Common myeloid progenitor, CD34-positive (primary cell): Measurements from ENCODE around the gene CREB5.

ENCODE experiments used
- CTCF ChIA-PET: fragments of 350-600 bp; sonication (Branson Sonifier 250); formaldehyde crosslinking; loops from one replicate; lab custom pipeline; 2021; ENCODE audit warnings: antibody characterized with exemption; lab: Charles Lee
- POLR2A ChIA-PET: fragments of 350-600 bp; sonication (Branson Sonifier 250); formaldehyde crosslinking; loops from one replicate; lab custom pipeline; 2021; ENCODE audit warnings: antibody characterized with exemption; lab: Charles Lee
- DNase-seq, 3 donors: peaks; one replicate each; pipeline versions ENCODE4 v3.0.0 to v3.0.0-alpha.2; 2013
- H3K27ac ChIP-seq, 2 experiments: 1 replicate in 1 of 2; 2 replicates in 1 of 2; pipeline ENCODE4 v1.7.0; 2013; ENCODE audit warnings: inconsistent platforms in 2 of 2, low read length in 2 of 2, mild to moderate bottlenecking in 2 of 2, low read depth in 1 of 2, moderate library complexity in 1 of 2; ENCODE audit not compliant: severe bottlenecking in 2 of 2, insufficient read depth in 1 of 2, poor library complexity in 1 of 2
- H3K27me3 ChIP-seq, 5 experiments: replicated peaks in 2 of 5; 1 replicate in 3 of 5; 2 replicates in 2 of 5; pipeline versions ENCODE4 v1.6.1 to v1.7.0; 2013; ENCODE audit warnings: low read length in 4 of 5, mild to moderate bottlenecking in 2 of 5, moderate library complexity in 2 of 5, inconsistent platforms in 1 of 5; ENCODE audit not compliant: insufficient read depth in 5 of 5, control insufficient read depth in 4 of 5
- H3K36me3 ChIP-seq, 4 experiments: 1 replicate in 2 of 4; 2 replicates in 2 of 4; pipeline versions ENCODE4 v1.6.1 to v1.7.0; 2013; ENCODE audit warnings: low read length in 3 of 4, control low read depth in 1 of 4, mild to moderate bottlenecking in 1 of 4; ENCODE audit not compliant: control insufficient read depth in 4 of 4, insufficient read depth in 4 of 4
- H3K4me1 ChIP-seq, 4 experiments: 1 replicate in 3 of 4; 2 replicates in 1 of 4; pipeline versions ENCODE4 v1.6.1 to v1.7.1; 2013; ENCODE audit warnings: low read length in 3 of 4, mild to moderate bottlenecking in 3 of 4, control low read depth in 1 of 4, inconsistent platforms in 1 of 4, moderate library complexity in 1 of 4; ENCODE audit not compliant: control insufficient read depth in 4 of 4, insufficient read depth in 4 of 4; ENCODE audit errors: control extremely low read depth in 1 of 4
- H3K4me3 ChIP-seq, 7 experiments: 1 replicate in 4 of 7; 2 replicates in 3 of 7; pipeline versions ENCODE4 v1.5.1 to v1.7.0; 2013; ENCODE audit warnings: mild to moderate bottlenecking in 7 of 7, low read length in 6 of 7, moderate library complexity in 6 of 7, inconsistent platforms in 2 of 7, low read depth in 2 of 7, control low read depth in 1 of 7; ENCODE audit not compliant: insufficient read depth in 4 of 7, control insufficient read depth in 1 of 7; ENCODE audit errors: extremely low read depth in 1 of 7
- H3K9me3 ChIP-seq, 5 experiments: 1 replicate in 4 of 5; 2 replicates in 1 of 5; pipeline versions ENCODE4 v1.6.1 to v1.7.1; 2013; ENCODE audit warnings: low read length in 4 of 5, mild to moderate bottlenecking in 2 of 5, inconsistent platforms in 1 of 5, low read depth in 1 of 5, moderate library complexity in 1 of 5; ENCODE audit not compliant: control insufficient read depth in 4 of 5, insufficient read depth in 2 of 5; ENCODE audit errors: control extremely low read depth in 1 of 5
- WGBS: methylation state at CpG from one replicate; pipeline ENCODE4 v1.1.5; 2013; ENCODE audit not compliant: insufficient coverage; 5-methylcytosine and 5-hydroxymethylcytosine counted together

CREB5 gene

DNA sequence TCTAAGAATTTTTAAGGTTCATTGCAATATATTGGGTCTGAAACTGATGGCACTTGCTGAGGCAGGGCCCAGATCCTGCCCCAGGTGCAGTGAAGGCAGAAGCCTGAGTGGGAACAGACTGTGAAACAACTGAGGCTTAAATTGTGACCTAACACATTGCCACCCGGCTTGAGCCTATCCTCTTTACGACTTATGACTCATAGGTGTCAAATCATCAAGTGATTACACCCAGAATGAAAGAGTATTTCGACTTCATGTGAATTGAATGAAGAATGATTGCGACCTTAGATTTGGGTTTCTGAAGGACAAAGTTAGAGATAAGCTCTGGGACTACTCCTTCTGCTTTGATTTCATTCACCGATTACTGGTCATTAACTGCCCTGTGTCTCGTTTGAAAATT, 200.9 kb downstream of the CREB5 start:
- peaks cover 0 to 4% (median 1%) of the 10 kb centered on the region in 4 experiments for H3K4me1 ChIP-seq
- no peak for DNase-seq
- H3K4me3 ChIP-seq: no peak overlapping the region
- WGBS: 98% methylated on average over 6 of the region's 6 CpGs
- CTCF ChIA-PET: interaction anchor here (0.8 to 2.6 kb wide), 2 partner anchors 13 to 241 kb away, joined by 3 to 8 read pairs; no protein-coding TSS in a partner anchor
- no peaks in the 10 kb centered on the region for H3K9me3 ChIP-seq
- H3K27me3 ChIP-seq: no peaks in the 10 kb centered on the region
- POLR2A ChIA-PET: no interaction called here
- H3K27ac ChIP-seq: no peak overlapping the region
- no peaks in the 10 kb centered on the region for H3K36me3 ChIP-seq

DNA sequence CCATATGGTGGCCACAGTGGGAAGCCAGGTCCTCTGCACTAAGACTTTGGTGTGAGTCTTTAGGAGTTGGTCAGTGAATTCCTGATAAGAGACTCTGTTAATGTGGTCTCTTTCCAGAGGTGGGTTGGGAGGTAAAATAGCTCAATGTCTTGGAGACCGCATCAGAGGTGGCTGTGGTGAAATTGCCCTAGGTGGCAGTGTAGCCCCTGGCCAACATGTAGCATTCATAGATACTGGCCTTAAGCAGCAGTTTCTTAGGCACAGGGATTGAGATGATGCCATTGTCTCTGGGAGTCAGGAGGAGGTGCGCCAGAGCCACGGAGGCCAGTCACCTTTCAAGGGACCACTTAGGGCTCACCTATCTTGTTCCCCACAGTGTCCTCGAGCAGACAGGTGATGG, 202.8 kb downstream of the CREB5 start:
- Histone ChIP-seq H3K4me3 (no peak overlapping the region), H3K9me3 (no peaks in the 10 kb centered on the region), H3K36me3 (no peaks in the 10 kb centered on the region), H3K4me1 (no peaks in the 10 kb centered on the region), H3K27me3 (no peaks in the 10 kb centered on the region), H3K27ac (no peak overlapping the region)
- CTCF ChIA-PET: interaction anchor here (0.6 to 2.6 kb wide), 3 partner anchors 12 to 417 kb away, joined by 3 to 8 read pairs (median 3); no protein-coding TSS in a partner anchor
- 86% methylated on average over 4 of the region's 4 CpGs for WGBS
- POLR2A ChIA-PET: no interaction called here
- DNase-seq: peak in 1 of 3 donors; percentile 36

DNA sequence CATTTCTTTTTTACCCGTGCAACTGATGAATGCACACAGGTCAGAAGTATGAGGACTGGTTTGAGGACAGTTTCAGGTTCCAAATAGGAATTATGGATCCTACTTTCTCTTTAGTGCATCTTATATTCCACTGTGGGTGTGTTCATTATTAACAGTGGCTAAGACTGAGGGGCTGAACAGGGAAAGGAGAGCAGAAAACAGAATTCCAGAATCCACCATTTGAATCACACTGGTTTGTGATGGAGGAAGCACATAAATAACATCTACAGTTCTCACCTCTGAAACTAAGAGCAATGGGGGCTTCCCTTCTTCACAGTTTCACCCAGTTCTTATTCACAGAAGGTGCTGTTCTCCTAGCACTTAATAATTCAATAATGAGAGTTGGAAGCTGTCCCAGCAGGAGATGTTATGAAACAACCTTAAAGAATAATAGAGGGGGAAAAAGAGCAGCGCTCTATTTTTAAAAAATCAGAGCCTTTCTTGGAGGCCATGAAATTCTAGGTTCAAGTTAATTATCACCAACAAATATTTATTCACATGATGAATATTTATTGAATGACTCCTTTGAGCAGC, 205.1 kb downstream of the CREB5 start:
- POLR2A ChIA-PET: no interaction called here
- Histone ChIP-seq H3K27me3 (no peaks in the 10 kb centered on the region), H3K4me1 (no peaks in the 10 kb centered on the region), H3K36me3 (no peaks in the 10 kb centered on the region), H3K4me3 (no peak overlapping the region), H3K9me3 (no peaks in the 10 kb centered on the region), H3K27ac (no peak overlapping the region)
- CTCF ChIA-PET: interaction anchor here (1.0 to 1.6 kb wide), 4 partner anchors 12 to 230 kb away, joined by 3 to 4 read pairs (median 4); no protein-coding TSS in a partner anchor
- no CpG with 5 or more reads among the region's 2 CpGs for whole genome bisulfite sequencing
- DNase-seq: no peak

DNA sequence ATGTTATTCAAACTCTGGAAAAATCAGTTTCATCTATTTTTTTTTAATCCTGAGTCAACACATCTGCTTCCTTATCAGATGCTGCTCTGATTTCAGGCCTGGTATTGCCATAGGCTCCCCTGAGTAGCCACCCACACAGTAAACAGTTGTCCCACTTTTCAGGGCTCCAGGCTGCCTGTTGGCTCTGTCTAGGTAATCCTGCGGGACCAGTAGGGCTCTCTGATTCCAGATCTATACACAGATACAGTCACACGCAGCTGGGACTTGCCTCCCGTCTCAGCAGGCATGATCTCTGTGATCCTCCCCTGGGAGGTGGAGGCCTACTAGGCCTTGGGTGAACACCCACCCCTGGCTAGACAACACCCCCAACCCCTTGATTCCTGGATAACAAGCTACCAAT, 206.1 kb downstream of the CREB5 start:
- no peak for DNase-seq
- Histone ChIP-seq H3K36me3 (no peaks in the 10 kb centered on the region), H3K27ac (no peak overlapping the region), H3K27me3 (no peaks in the 10 kb centered on the region), H3K4me3 (no peak overlapping the region), H3K9me3 (no peaks in the 10 kb centered on the region), H3K4me1 (no peaks in the 10 kb centered on the region)
- ChIA-PET CTCF (interaction anchor here (1.1 to 1.6 kb wide), 3 partner anchors 11 to 231 kb away, joined by 3 to 4 read pairs (median 3); no protein-coding TSS in a partner anchor), POLR2A (no interaction called here)
- 100% methylated on average over 3 of the region's 3 CpGs for WGBS

DNA sequence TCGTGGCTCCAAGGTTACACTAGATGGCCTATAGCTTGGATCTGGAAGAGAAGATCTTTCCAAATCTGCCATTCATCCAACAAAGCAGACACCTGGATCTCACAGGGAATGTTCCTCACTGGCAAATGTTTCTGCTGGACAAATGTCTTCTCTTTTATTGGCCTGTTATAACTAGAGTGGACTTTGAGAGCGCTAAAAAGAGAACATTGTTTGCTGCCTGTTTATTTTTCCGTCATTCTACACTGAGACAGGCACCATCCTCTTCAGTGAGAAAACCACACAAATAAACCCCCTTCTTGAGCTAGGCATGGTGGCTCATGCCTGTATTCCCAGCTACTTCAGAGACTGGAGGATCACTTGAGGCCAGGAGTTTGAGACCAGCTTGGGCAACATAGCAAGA, 206.9 kb downstream of the CREB5 start:
- H3K4me1 ChIP-seq: no peaks in the 10 kb centered on the region
- H3K36me3 ChIP-seq: no peaks in the 10 kb centered on the region
- 97% methylated on average over 3 of the region's 3 CpGs for WGBS
- no peaks in the 10 kb centered on the region for H3K9me3 ChIP-seq
- ChIA-PET POLR2A (no interaction called here), CTCF (interaction anchor here (0.8 kb wide), 1 partner anchor 10 kb away, joined by 3 read pairs; no protein-coding TSS in a partner anchor)
- H3K27ac ChIP-seq: no peak overlapping the region
- no peak overlapping the region for H3K4me3 ChIP-seq
- no peak for DNase-seq
- H3K27me3 ChIP-seq: no peaks in the 10 kb centered on the region

DNA sequence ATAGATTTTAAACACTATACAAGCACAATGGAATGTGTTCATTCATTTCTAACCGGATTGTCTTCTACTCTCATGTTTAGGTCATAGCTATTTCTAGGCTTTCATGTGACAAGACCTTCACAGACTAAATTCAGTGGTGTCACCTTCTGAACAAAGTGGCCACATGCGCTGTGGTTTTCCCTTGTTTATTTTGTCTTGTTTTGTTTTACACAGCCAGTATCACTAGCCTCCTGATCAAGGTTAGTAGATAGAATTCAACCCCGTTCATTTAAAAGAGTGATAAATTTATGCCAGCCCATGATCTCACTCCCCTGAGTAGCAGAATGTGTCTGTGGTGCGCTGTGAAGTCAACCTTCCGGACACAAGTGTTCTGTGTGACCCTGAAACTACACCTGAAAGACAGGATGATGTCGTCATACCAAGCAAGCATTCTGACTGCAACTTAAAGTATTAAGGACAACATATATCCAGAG, 209.1 kb downstream of the CREB5 start:
- no peaks in the 10 kb centered on the region for H3K36me3 ChIP-seq
- no peaks in the 10 kb centered on the region for H3K9me3 ChIP-seq
- POLR2A ChIA-PET: no interaction called here
- no peak overlapping the region for H3K4me3 ChIP-seq
- WGBS: 100% methylated on average over 5 of the region's 6 CpGs
- no peak for DNase-seq
- no peaks in the 10 kb centered on the region for H3K27me3 ChIP-seq
- H3K4me1 ChIP-seq: no peaks in the 10 kb centered on the region
- H3K27ac ChIP-seq: no peak overlapping the region
- CTCF ChIA-PET: interaction anchor here (0.7 kb wide), 1 partner anchor 1928 kb away, joined by 3 read pairs; no protein-coding TSS in a partner anchor

DNA sequence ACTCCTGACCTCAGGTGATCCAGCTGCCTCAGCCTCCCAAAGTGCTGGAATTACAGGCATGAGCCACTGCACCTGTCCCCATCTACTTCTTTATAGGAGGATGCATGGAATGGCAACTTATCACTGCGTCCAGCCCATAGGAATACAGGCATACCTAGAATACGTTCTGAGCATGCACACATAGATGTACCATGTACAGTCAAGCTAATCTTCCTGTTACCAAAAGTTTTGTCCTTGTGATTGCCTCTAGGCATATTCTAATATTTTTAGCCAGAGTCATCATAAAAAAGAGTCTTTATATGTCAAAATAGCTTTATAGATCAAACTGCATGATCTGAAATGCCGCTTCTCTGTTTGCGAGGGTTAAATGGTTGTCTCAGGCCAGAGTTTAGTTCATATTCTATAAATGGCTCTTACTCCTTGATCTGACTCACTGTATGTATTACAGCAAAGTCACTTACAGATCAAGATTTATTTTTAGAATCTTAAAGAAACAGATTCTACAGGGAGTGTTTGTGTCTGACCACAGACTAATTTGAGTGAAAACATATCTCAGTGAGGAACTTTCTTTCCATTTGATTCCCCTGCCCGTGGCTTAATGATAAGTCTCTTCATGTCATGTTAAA, 210.9 kb downstream of the CREB5 start:
- 100% methylated on average over 1 of the region's 5 CpGs for WGBS
- Histone ChIP-seq H3K4me3 (no peak overlapping the region), H3K27ac (no peak overlapping the region), H3K27me3 (no peaks in the 10 kb centered on the region), H3K36me3 (no peaks in the 10 kb centered on the region), H3K4me1 (no peaks in the 10 kb centered on the region), H3K9me3 (no peaks in the 10 kb centered on the region)
- ChIA-PET POLR2A (no interaction called here), CTCF (interaction anchor here (0.7 to 1.0 kb wide), 2 partner anchors 19 to 27 kb away, joined by 3 read pairs; no protein-coding TSS in a partner anchor)
- peak in 1 of 3 donors; percentile 12 for DNase-seq
